ENCODE measurements around the gene SERPINB4.

The SERPINB4 gene

DNA sequence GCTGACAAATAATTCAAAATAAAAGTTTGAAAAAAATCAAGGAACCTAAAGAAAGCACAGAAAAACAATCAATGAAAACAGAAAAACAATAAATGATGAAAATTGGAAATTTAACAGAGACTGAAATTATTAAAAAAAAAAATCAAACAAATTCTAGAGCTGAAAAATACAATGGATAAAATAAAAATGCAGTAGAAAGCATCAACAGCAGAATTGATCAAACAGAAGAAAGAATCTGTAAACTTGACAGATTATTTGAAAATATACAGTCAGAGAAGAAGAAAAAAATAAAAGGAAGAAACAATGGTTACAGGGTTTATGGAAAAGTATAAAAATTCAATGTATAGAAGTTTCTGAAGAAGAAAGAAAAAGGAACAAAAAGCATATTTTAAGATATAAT is 16.2 kb downstream of the SERPINB4 start:
- DNase-seq, result no peak

DNA sequence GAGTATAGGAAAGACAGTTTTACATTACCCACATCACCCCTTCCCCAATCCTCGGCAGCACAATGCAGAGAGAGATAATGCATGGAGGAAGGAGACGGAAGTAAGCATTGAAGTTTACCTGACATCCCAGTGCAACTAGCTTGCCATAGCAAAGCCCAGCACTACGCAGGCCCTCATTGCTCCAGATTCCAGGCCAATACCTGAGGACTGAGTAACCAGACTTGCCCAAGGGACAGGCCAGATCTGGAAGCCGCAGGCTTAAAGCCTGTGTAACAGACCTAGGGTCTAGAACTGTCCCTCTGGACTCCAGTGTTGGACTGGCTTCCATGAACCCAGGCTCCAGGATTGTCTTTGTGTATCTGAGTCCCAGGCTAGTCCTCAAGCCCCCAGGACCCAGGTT is 17.6 kb downstream of the SERPINB4 start:
- no peak for DNase-seq

DNA sequence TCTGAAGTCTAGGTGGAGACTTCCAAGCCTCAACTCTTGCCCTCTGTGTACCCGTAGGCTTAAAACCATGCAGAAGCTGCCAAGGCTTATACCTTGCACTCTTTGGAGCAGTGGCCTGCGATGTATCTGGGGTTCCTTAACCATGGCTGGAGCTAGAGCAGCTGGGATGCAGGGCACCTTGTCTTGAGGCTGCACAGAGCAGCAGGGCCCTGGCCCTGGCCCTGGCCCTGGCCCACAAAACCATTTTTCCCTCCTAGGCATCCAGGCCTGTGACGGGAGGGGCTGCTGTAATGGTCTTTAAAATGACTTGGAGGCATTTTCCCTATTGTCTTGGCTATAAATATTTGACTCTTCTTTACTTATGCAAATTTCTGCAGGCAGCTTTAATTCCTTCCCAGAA is 19.2 kb downstream of the SERPINB4 start:
- no peak for DNase-seq

DNA sequence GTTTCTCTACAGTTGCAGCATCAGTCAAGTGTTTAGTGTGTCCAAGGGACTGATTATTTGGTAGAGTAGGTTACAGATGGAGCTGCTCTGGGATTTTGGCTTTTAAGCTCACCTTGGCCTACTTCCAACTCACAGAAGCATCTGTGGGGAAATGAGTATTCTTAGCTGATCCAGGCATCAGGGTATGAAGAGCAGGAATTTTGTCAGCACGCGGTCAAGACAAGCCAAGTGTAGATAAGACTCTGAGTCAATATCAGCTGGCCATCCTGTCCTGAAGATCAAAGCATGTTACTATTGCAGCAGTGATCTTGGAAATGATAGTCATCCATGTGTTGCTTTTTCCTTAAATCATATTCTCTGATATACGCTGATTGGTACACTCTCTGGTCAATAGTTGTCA is 24.4 kb downstream of the SERPINB4 start:
- DNase-seq, result no peak

DNA sequence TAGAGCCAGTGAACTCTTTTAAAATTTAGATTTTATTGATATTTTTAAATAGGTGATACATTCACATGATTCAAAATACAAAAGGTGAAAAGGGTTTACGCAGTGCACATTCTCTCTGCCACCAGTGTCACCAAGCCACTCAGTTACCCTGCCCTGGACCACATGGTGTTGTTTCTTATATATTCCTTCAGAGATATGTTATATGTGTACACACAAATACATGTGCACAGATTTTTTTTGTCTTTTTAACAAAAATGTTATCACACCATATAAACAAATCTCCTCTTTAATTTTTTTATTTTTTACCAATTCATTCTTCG is 26.2 kb downstream of the SERPINB4 start:
- DNase-seq, result no peak

DNA sequence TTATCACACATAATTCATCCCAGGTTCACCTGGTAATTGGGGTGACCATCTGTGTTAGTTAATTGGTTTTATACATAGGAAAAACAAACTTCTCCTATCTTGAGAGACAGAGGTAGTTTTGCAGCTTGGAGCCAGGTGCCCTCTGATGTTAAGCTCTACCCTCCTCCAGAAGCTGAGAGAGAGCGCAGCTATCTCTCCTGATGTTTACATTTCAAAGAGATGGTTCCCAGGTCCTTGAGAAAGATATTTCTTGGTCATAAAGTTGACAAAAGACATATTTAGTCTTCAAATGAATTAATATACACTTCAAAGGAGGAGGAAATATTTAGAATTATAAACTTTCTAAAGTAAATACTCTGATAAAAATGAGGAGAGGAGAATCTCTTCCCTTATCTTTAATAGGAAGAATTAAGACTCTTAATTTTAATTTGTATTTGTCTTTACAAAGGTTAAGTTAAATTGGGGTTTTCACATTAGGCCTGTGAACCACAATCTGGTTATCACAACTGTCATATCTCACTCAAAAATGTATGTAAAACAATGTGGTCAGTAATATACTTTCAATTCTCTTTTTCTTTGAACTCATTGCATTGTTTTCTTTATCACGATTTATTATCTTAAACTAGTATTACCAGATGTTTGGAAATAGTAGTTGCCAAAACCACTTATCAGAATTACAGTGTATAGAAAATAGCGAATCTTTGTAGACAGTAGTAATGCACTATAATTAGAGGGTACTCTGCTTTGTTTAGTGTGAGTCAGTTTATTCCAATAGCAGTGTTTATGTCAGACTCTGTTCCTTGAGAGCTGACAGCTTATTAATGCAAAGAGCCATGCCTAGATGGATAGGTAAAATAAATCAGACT is 26.8 kb downstream of the SERPINB4 start:
- no peak for DNase-seq

DNA sequence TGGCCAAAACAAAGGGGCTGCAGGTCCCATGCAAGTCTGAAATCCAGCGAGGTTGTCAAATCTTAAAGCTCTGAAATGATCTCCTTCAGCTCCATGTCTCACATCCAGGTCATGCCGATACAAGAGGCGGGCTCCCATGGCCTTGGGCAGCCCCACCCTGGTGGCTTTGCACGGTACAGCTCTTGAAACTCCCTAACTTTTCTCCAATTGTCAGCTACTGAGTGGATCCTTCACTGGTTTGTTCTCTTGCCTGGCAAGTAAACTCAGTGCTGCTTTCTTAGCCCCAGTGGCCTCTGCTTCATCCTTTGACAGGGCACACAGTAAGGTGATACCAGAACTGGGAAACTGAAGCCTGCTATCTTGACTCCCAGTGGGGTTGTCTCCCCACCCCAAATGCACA is 30.6 kb downstream of the SERPINB4 start:
- no peak for DNase-seq

DNA sequence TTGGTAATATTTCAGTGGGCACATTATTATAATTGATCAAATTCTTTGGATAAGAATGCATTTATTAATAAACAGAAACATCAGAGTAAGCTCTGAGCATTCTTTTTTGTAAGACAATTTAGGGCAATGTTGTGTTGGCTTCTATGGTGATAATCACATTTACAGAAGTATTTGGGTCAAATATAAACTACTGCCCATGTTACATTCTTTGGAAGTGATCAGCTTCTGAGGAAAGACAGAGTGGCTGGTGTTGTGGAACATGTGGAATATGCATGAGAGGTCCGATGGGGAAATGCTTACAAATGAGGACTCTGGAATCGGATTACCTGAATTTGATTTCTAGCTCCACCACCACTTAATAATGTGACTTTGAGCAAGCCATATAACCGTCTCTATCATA is 37.5 kb downstream of the SERPINB4 start:
- no peak for DNase-seq

DNA sequence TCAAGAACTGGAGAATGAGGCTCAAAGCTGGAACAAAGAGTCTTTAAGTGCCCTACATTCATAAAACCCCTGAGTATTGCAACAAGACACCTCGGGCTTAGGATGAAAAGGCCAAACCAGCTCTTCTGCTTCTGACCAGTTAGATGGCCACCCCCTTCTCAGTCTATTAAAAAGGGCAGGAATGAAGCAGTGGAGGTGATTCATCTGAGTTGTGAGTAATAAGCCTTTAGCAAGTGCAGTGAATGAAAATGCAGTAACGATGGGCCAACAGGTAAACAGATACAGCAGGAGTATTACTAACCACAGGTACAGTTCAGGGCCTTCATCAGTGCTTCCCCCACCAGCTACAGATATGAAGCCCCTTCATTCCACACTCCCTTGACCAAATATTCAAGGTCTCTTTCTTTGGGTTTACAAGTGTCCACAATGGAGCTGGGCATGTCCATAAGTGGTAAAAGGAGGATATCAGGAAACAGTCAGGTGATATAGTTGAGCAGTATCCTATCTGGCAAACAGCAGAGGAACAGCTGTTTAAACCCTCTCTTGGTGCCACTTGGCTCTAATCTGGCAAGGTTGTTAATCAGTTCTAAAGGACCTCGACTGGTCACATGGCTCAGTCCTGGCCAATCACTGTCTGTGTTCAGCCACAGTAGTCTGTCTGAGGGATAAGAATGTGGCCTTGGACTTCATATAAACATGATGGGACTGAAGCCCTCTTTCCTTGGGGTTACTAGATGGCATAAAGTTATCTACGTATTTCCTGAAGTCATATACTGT is 39.1 kb downstream of the SERPINB4 start:
- no peak for DNase-seq

DNA sequence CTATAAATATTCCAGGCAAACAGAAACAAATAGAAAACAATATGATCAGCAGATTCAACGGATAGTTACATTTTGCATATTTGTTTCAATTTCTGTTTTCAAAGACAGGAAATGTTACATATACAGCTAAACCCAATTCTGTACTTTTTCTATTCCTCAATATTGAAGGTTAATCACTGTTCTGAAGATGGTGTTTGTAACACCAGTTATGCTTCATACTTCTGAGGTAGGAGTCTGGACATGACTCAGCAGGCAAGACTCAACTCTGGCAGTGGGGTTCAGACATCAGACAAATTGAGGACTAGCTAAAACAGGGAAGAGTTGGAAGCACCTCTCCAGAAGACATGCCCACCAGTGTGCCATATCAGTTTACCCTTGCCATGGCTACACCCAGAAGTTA is 40.3 kb downstream of the SERPINB4 start:
- DNase-seq, result no peak

DNA sequence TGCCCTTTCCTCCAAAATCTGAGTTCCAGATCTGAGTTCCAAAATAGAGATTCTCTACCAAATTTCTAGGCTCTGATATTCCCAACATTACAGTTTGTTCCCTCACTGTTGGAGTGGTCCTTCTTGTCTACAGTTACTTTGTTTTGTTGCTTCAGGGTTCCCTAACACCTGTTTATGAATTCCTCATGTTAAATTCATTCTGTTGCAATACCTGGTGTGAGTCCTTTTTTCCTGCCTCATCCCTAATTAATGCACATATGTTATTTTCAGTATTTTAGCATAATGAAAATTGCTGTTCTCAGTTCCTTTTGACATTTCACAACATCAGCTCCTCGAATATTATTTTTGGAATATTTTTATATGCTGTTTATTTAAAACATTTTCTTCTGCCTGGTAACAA is 40.7 kb downstream of the SERPINB4 start:
- no peak for DNase-seq

DNA sequence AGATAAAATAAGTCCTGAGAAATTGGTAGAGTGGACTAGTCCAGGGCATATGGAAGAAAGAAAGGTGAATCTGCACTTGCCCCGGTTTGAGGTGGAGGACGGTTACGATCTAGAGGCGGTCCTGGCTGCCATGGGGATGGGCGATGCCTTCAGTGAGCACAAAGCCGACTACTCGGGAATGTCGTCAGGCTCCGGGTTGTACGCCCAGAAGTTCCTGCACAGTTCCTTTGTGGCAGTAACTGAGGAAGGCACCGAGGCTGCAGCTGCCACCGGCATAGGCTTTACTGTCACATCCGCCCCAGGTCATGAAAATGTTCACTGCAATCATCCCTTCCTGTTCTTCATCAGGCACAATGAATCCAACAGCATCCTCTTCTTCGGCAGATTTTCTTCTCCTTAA is 47.1 kb downstream of the SERPINB4 start:
- DNase-seq, result peak in 3 of 58 donors; percentile 3 to 9 (median 7)

DNA sequence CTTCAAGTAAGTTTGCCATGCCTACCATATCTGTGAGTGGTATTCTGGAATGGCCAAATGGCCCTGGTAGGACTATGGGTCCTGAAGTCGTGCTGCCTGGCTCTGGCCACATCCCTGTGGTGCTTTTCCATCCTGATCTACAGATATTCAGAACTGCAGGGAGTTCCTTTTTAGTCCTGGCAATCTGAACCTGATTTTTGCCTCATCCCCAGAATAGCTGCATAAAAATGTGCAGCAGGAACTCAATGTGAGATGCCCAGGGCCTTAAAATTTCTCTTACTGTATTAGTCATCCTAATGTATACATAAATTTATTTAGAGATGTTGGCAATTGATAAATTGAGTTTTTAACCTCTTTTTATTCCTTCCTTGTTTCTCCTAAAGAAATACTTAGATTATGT is 51.6 kb downstream of the SERPINB4 start:
- no peak for DNase-seq

DNA sequence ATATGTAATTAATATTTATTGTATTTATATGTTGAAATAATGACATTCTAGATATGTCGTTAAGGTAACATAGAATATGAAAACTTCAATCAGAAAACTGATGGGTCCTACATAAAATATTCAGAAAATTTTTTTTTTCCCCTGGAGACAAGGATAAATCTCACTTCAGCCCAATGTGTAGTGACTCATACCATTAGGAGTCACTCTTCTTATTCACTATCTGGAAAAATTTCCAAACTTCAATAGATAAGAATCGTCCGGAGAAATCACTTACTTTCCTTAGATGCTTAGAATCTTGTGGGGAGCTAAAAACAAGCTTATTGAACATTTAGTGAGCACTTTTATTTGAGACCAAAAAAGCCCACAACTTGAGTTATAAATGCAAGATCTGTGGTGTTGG is 52.3 kb downstream of the SERPINB4 start:
- DNase-seq, result no peak

DNA sequence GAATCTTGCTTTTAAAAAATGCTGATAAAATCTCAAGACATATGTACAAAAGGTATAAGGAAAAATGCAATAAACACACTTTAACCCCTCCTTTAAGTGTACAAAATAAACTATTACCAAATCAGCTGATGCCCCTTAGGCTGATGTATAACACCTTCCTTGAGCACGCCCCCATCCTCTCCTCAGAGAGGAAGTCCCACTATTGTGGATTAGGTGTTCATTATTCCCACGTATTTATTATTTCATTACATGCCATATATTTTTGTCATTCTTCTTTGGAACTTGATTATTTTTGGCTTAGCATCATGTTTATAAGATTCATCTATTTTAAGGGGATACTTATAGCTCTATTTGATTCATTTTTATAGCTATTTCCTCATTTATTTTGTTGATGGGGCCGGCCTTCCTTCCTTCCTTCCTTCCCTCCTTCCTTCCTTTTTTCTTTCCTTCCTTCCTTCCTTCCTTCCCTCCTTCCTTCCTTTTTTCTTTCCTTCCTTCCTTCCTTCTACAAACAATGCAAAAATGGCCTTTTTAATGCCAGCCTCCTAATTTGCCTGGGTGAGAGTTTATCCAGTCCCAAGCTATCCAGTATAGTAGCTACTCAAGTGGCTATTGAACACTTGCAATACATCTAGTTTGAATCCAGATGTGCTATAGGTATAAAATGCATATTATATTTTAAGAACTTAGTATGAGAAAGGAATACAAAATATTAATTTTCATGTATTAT is 52.9 kb downstream of the SERPINB4 start:
- DNase-seq, result no peak

DNA sequence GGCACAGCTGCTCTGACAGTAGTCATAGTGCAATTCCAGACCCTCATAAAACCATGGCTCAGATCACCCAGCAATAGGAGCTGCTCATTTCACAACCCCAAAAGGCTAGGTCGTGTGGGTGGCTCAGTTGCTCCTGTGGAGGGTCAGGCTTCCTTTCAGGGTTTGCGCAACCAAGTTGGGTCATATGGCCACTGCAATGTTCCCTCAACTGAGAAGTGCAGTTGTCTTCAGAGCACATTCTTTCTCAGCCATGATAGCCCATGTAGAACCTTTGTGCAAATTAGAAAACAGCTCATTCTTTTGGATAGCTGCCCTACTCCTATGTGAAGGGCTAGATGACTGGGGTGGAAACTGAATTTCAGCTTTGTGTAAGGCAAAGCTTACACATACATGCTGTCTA is 53.7 kb downstream of the SERPINB4 start:
- no peak for DNase-seq

DNA sequence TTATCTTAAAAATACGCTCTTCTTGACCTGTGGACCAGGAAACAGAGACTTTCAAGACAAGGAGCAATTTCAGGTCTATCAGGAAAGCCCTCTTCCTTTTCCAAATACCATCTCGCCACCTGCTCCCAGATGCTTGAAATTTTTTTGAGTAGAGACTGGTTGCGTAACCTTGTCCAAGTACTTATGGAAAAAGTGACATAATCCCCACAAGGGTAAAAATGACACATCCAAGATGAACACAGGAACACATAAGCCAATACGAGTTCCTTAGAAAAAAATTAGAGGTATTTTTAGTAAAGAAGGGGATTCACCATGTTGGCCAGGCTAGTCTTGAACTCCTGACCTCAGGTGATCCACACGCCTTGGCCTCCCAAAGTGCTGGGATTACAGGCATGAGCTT is 55.1 kb downstream of the SERPINB4 start:
- DNase-seq, result no peak
